Measurements from ENCODE around the gene UMAD1. TPM values are rescaled to one million over a fixed set of nuclear protein-coding genes. Genes with fewer than 3 reads are reported as not detected.

The UMAD1 gene
- total RNA-seq, 2 experiments from 2014 or later, result 11.0 to 15.3 TPM

- H3K27ac Mint-ChIP-seq, result no peak overlapping the region
- CTCF ChIA-PET, result no interaction called here
Observed at GRCh38 chr7:7618410-7618809, 22.1 kb upstream of the UMAD1 start.

GRCh38 chr7:7620236-7620635 is 20.3 kb upstream of the UMAD1 start:
- no peak overlapping the region for H3K27ac Mint-ChIP-seq
- H3K36me3 ChIP-seq (ENCODE audit: insufficient read depth, low read length), result no peaks in the 10 kb centered on the region
- TF ChIP-seq CTCF (IDR thresholded peaks at IDR 0.05), result no peak
- H3K27ac ChIP-seq (ENCODE audit: low read depth in 1 of 2, low read length in 2 of 2), result no peak overlapping the region
- ChIA-PET POLR2A (no interaction called here), CTCF (interaction anchor here (1.0 kb wide), 1 partner anchor 20 kb away, joined by 3 read pairs; no protein-coding TSS in a partner anchor)
- H3K9me3 ChIP-seq (ENCODE audit: control insufficient read depth in 1 of 2, insufficient read depth in 1 of 2, low read length in 2 of 2), result no peaks in the 10 kb centered on the region
- H3K36me3 Mint-ChIP-seq (ENCODE audit: low read depth), result no peaks in the 10 kb centered on the region
- peaks cover 5% of the 10 kb centered on the region for H3K4me1 Mint-ChIP-seq (ENCODE audit: low read depth)
- ATAC-seq (ENCODE audit: poor library complexity) (no peak), DNase-seq (no peak)
- no peaks in the 10 kb centered on the region for H3K4me1 ChIP-seq (ENCODE audit: insufficient read depth, low read length)
- H3K27me3 Mint-ChIP-seq, result peaks cover 4% of the 10 kb centered on the region
- H3K4me3 Mint-ChIP-seq, result no peak overlapping the region
- no peaks in the 10 kb centered on the region for H3K27me3 ChIP-seq (ENCODE audit: control insufficient read depth in 1 of 2, insufficient read depth in 2 of 2, low read length in 2 of 2)
- no peak overlapping the region for H3K4me3 ChIP-seq (ENCODE audit: low read length)
- intact Hi-C loops (cut with DNase I, micrococcal nuclease), result no loop called here
- no peaks in the 10 kb centered on the region for H3K9me3 Mint-ChIP-seq

More at GRCh38 chr7:7618410-7618809, 22.1 kb upstream of the UMAD1 start:
- H3K27ac ChIP-seq (ENCODE audit: low read depth in 1 of 2, low read length in 2 of 2), result no peak overlapping the region
- Mint-ChIP-seq H3K4me3 (no peak overlapping the region), H3K27me3 (no peaks in the 10 kb centered on the region), H3K9me3 (no peaks in the 10 kb centered on the region), H3K4me1 (ENCODE audit: low read depth) (peaks cover 5% of the 10 kb centered on the region), H3K36me3 (ENCODE audit: low read depth) (no peaks in the 10 kb centered on the region)
- no peaks in the 10 kb centered on the region for H3K9me3 ChIP-seq (ENCODE audit: control insufficient read depth in 1 of 2, insufficient read depth in 1 of 2, low read length in 2 of 2)
- no peaks in the 10 kb centered on the region for H3K4me1 ChIP-seq (ENCODE audit: insufficient read depth, low read length)
- DNase-seq, result no peak
- no peak overlapping the region for H3K4me3 ChIP-seq (ENCODE audit: low read length)
- TF ChIP-seq CTCF (IDR thresholded peaks at IDR 0.05), result no peak
- H3K36me3 ChIP-seq (ENCODE audit: insufficient read depth, low read length), result no peaks in the 10 kb centered on the region
- no peaks in the 10 kb centered on the region for H3K27me3 ChIP-seq (ENCODE audit: control insufficient read depth in 1 of 2, insufficient read depth in 2 of 2, low read length in 2 of 2)
- POLR2A ChIA-PET, result no interaction called here
- no peak for ATAC-seq (ENCODE audit: poor library complexity)
- intact Hi-C loops (cut with DNase I, micrococcal nuclease), result no loop called here

- H3K36me3 ChIP-seq (ENCODE audit: insufficient read depth, low read length), result no peaks in the 10 kb centered on the region
- no peak overlapping the region for H3K27ac ChIP-seq (ENCODE audit: low read depth in 1 of 2, low read length in 2 of 2)
- no peak overlapping the region for H3K4me3 Mint-ChIP-seq
- no peak overlapping the region for H3K27ac Mint-ChIP-seq
- no peak for ATAC-seq (ENCODE audit: poor library complexity)
- peaks cover 0 to 2% of the 10 kb centered on the region in 2 experiments for H3K9me3 ChIP-seq (ENCODE audit: control insufficient read depth in 1 of 2, insufficient read depth in 1 of 2, low read length in 2 of 2)
- no peaks in the 10 kb centered on the region for H3K4me1 ChIP-seq (ENCODE audit: insufficient read depth, low read length)
- peaks cover 5% of the 10 kb centered on the region for H3K4me1 Mint-ChIP-seq (ENCODE audit: low read depth)
- no peak for TF ChIP-seq CTCF (IDR thresholded peaks at IDR 0.05)
- H3K27me3 Mint-ChIP-seq, result peaks cover 4% of the 10 kb centered on the region
- no peak for DNase-seq
- H3K36me3 Mint-ChIP-seq (ENCODE audit: low read depth), result no peaks in the 10 kb centered on the region
- no peaks in the 10 kb centered on the region for H3K9me3 Mint-ChIP-seq
- no peak overlapping the region for H3K4me3 ChIP-seq (ENCODE audit: low read length)
- no peaks in the 10 kb centered on the region for H3K27me3 ChIP-seq (ENCODE audit: control insufficient read depth in 1 of 2, insufficient read depth in 2 of 2, low read length in 2 of 2)
- ChIA-PET CTCF (no interaction called here), POLR2A (no interaction called here)
- intact Hi-C loops (cut with DNase I, micrococcal nuclease), result no loop called here
Observed at GRCh38 chr7:7620644-7621210, 19.8 kb upstream of the UMAD1 start.

Measured in CD4-positive, alpha-beta T cell (primary cell).